ENCODE data around the gene CSRP3. TPM values are rescaled to one million over a fixed set of nuclear protein-coding genes. Genes with fewer than 3 reads are reported as not detected.

Gene CSRP3
- total RNA-seq, 2 experiments from 2014 or later: not detected

DNA sequence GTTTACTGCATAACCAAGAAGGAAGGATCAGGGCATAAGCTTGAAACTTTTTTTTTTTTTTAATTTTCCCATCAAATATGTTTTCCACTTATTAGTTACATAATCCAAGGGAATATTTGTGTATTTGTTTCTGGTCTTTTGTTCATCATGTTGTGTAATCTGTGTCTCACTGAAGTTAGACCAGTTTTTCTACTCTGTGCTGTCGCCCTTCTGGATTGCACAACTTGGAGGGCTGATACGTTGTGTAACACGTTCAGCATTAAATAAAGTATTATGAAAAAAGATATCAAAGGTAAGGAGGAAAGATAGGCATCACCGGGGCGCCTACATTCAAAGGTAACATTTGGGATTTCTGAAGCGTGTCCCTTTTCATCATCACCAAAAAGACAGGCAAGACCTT, 42.3 kb upstream of the CSRP3 start:
- H3K9me3 Mint-ChIP-seq: no peaks in the 10 kb centered on the region
- TF ChIP-seq, protein P1, sequence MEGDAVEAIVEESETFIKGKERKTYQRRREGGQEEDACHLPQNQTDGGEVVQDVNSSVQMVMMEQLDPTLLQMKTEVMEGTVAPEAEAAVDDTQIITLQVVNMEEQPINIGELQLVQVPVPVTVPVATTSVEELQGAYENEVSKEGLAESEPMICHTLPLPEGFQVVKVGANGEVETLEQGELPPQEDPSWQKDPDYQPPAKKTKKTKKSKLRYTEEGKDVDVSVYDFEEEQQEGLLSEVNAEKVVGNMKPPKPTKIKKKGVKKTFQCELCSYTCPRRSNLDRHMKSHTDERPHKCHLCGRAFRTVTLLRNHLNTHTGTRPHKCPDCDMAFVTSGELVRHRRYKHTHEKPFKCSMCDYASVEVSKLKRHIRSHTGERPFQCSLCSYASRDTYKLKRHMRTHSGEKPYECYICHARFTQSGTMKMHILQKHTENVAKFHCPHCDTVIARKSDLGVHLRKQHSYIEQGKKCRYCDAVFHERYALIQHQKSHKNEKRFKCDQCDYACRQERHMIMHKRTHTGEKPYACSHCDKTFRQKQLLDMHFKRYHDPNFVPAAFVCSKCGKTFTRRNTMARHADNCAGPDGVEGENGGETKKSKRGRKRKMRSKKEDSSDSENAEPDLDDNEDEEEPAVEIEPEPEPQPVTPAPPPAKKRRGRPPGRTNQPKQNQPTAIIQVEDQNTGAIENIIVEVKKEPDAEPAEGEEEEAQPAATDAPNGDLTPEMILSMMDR (IDR thresholded peaks at IDR 0.05): no peak
- POLR2A ChIA-PET: interaction anchor here (0.5 to 0.6 kb wide), 2 partner anchors 16 to 21 kb away, joined by 3 read pairs; no protein-coding TSS in a partner anchor
- H3K4me1 Mint-ChIP-seq (ENCODE audit: low read depth): peaks cover 6% of the 10 kb centered on the region
- no peak for ATAC-seq
- no peak for DNase-seq
- H3K27me3 Mint-ChIP-seq: peaks cover 43% of the 10 kb centered on the region
- no peak overlapping the region for H3K27ac Mint-ChIP-seq
- CTCF ChIA-PET: interaction anchor here (2.0 kb wide), 1 partner anchor 15 kb away, joined by 11 read pairs; no protein-coding TSS in a partner anchor
- H3K36me3 Mint-ChIP-seq (ENCODE audit: low read depth): peaks cover 3% of the 10 kb centered on the region
- intact Hi-C loops (cut with micrococcal nuclease): no loop called here
- no peak overlapping the region for H3K4me3 Mint-ChIP-seq

DNA sequence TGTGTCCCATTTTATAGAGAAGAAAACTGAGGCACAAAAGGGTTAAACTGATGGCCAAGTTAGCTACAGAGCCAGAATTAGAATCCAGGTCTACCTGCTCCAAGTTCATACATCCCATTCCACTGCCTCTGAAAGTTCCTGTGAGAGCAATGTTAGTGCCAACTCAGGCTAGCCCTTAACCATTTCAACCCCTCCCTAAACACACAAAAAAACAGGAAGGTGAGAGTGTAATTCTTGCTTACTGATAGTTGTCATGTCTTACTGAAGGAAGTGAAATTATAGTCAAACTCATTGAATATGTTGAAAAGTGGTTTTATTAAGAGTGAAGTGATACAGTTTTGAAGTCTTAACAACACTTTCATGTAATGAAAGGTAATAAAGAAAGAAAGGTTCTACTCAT, 41.8 kb upstream of the CSRP3 start:
- DNase-seq (no peak), ATAC-seq (no peak)
- POLR2A ChIA-PET: interaction anchor here (0.5 to 0.6 kb wide), 2 partner anchors 16 to 22 kb away, joined by 3 read pairs; no protein-coding TSS in a partner anchor
- peaks cover 7% of the 10 kb centered on the region for H3K36me3 Mint-ChIP-seq (ENCODE audit: low read depth)
- intact Hi-C loops (cut with micrococcal nuclease): no loop called here
- TF ChIP-seq, protein P1 (IDR thresholded peaks at IDR 0.05): no peak
- H3K27me3 Mint-ChIP-seq: peaks cover 44% of the 10 kb centered on the region
- CTCF ChIA-PET: interaction anchor here (2.0 kb wide), 1 partner anchor 16 kb away, joined by 11 read pairs; no protein-coding TSS in a partner anchor
- H3K4me3 Mint-ChIP-seq: no peak overlapping the region
- no peak overlapping the region for H3K27ac Mint-ChIP-seq
- H3K4me1 Mint-ChIP-seq (ENCODE audit: low read depth): peaks cover 6% of the 10 kb centered on the region
- no peaks in the 10 kb centered on the region for H3K9me3 Mint-ChIP-seq

DNA sequence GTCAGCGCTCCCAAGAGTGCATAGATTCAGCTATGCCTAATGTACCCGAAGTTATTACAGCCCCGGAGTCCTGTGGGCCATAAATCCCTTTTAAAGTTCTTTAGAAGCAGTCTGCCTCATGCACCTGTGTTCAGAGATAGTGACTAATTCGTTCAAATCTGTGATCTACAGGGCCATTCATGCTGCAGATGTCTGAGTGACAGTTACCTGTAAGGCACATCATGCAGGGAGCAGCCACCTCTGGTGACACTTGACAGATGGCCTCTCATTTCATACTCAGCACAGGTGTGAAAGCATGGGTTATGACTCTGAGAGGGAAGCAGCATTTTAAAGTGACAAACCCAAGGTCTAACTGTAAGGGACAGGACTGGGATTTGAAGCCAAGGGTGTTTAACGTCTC, 41.4 kb upstream of the CSRP3 start:
- no peak for ATAC-seq
- Mint-ChIP-seq H3K27ac (no peak overlapping the region), H3K4me3 (no peak overlapping the region), H3K4me1 (ENCODE audit: low read depth) (peaks cover 6% of the 10 kb centered on the region), H3K27me3 (peaks cover 44% of the 10 kb centered on the region), H3K36me3 (ENCODE audit: low read depth) (peaks cover 11% of the 10 kb centered on the region), H3K9me3 (no peaks in the 10 kb centered on the region)
- intact Hi-C loops (cut with micrococcal nuclease): no loop called here
- CTCF ChIA-PET: interaction anchor here (1.3 kb wide), 1 partner anchor 17 kb away, joined by 3 read pairs; no protein-coding TSS in a partner anchor
- TF ChIP-seq, protein P1 (IDR thresholded peaks at IDR 0.05): no peak
- POLR2A ChIA-PET: no interaction called here
- no peak for DNase-seq

DNA sequence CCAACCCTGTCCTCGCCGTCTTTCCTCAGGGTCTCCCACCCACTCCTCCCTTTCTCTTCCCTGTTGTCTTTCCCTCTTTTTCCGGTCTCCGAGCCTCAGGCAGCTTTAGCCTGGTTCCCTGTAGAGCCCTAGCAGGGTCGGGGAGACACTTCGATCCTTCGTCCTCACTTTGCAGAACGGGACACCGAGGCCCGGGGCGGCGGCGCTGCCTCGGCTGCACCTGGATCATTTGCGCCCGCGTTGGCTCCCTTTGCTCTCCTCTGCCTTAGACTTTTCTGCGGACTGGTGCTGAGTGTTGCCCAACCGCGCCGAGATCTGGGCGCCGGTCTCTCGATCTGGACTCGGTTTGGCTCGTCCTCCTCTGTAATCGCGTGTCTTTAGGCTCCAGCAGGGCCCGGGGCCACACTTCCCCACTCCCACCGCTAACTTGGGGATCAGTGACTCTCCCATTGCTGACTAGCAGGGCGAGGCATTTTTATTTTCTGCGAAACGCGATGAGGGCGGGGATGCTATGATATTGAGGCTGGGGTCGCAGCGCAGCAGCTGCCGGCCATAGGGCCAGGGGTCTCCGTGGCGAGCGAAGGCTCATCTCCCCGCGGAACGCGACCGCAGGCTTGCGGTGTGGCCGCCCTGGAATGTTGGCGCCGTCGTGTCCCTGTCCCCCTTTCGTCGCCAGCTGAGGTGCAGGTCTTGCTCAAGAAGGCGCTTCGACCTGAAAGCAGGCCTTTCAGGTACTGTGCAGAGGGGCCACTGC, 40.6 kb upstream of the CSRP3 start:
- peaks cover 42% of the 10 kb centered on the region for H3K27me3 Mint-ChIP-seq
- ChIA-PET CTCF (interaction anchor here (0.8 to 1.3 kb wide), 2 partner anchors 11 to 17 kb away, joined by 3 read pairs; no protein-coding TSS in a partner anchor), POLR2A (interaction anchor here (0.6 to 1.2 kb wide), 3 partner anchors 9 to 131 kb away, joined by 3 to 4 read pairs (median 3); no protein-coding TSS in a partner anchor)
- H3K36me3 Mint-ChIP-seq (ENCODE audit: low read depth): peaks cover 15% of the 10 kb centered on the region
- intact Hi-C loops (cut with micrococcal nuclease): no loop called here
- ATAC-seq (no peak), DNase-seq (peak; percentile 11)
- H3K27ac Mint-ChIP-seq: peak overlapping the region; percentile 43
- peaks cover 6% of the 10 kb centered on the region for H3K4me1 Mint-ChIP-seq (ENCODE audit: low read depth)
- TF ChIP-seq, protein P1 (IDR thresholded peaks at IDR 0.05): no peak
- H3K9me3 Mint-ChIP-seq: no peaks in the 10 kb centered on the region
- H3K4me3 Mint-ChIP-seq: peak overlapping the region; percentile 89

Measured in activated CD8-positive, alpha-beta T cell treated with anti-CD3 and anti-CD28 coated beads for 36 hours (primary cell).